Heart left ventricle (tissue), 16 donors: ENCODE data around the gene DPYSL4. TPM values are rescaled to one million over a fixed set of nuclear protein-coding genes. Genes with fewer than 3 reads are reported as not detected.

Source experiments
- ATAC-seq, 4 donors: fragments of 200-7000 bp; cut with Tn5 transposase; one replicate each; pipeline ENCODE4 v1.9.1; 2020 to 2022; ENCODE audit warnings: moderate library complexity in 4 of 4, mild to moderate bottlenecking in 3 of 4, moderate number of reproducible peaks in 1 of 4
- DNase-seq, 5 donors: peaks; one replicate each; pipeline ENCODE4 v3.0.0-alpha.2; 2020
- H3K27ac ChIP-seq, 12 donors: fragments of 200-600 bp; sonication (generic) in 4 of 12; one replicate each; pipeline versions ENCODE4 v1.5.0 to v1.8.0; 2016 to 2022; ENCODE audit warnings: mild to moderate bottlenecking in 2 of 12
- H3K27me3 ChIP-seq, 9 donors: fragments of 200-600 bp; sonication (generic) in 2 of 9; one replicate each; pipeline versions ENCODE4 v1.5.1 to v1.8.0; 2016 to 2022; ENCODE audit warnings: mild to moderate bottlenecking in 3 of 9
- H3K36me3 ChIP-seq, 9 donors: fragments of 200-600 bp; sonication (generic) in 2 of 9; one replicate each; pipeline versions ENCODE4 v1.5.0 to v1.8.0; 2018 to 2022; ENCODE audit warnings: mild to moderate bottlenecking in 2 of 9
- H3K4me1 ChIP-seq, 12 donors: fragments of 200-600 bp; sonication (generic) in 4 of 12; one replicate each; pipeline versions ENCODE4 v1.5.0 to v1.8.0; 2016 to 2022; ENCODE audit warnings: mild to moderate bottlenecking in 3 of 12
- H3K4me3 ChIP-seq, 12 donors: fragments of 200-600 bp; sonication (generic) in 4 of 12; one replicate each; pipeline versions ENCODE4 v1.5.0 to v1.8.0; 2017 to 2022; ENCODE audit warnings: mild to moderate bottlenecking in 9 of 12, moderate library complexity in 4 of 12
- H3K9me3 ChIP-seq, 12 donors: fragments of 200-600 bp; sonication (generic) in 4 of 12; one replicate each; pipeline versions ENCODE4 v1.5.0 to v1.8.0; 2016 to 2022; ENCODE audit warnings: mild to moderate bottlenecking in 1 of 12
- POLR2A ChIP-seq, 2 donors: fragments of 450-650 bp; IDR thresholded peaks; one replicate each; pipeline ENCODE4 v1.6.1; 2017; ENCODE audit warnings: antibody characterized with exemption in 2 of 2, mild to moderate bottlenecking in 2 of 2, moderate library complexity in 2 of 2
- WGBS, 4 donors: extraction: QIAGEN DNeasy Blood & Tissue Kit in 2 of 4; methylation state at CpG; one replicate each; pipeline versions ENCODE4 v1.1.5 to v1.1.7; 2013 to 2018; 5-methylcytosine and 5-hydroxymethylcytosine counted together
- intact Hi-C, 10 donors: fragments of 100-400 bp; cut with DNase I; formaldehyde crosslinking; loops; one replicate each; pipeline versions ENCODE4 v1.11.1 to v1.14.2; 2022
- polyA plus RNA-seq, 2 donors: library from polyadenylated mRNA; stranded (reverse); fragments of 200-250 nt; gene quantifications; one replicate each; pipeline ENCODE4 v1.2.3, GENCODE V29; 2013
- total RNA-seq, 9 donors: library from RNA; depleted of rRNA in 2 of 9; stranded (reverse); fragments of >200 nt in 2 of 9; fragmentation: NEBNext Ultra II Directional in 3 of 9; extraction: Animal tissue kit (Norgen Biotek cat#: 25700) in 3 of 9; gene quantifications; one replicate each; pipeline versions ENCODE4 v1.1.0 to v1.2.4, GENCODE V29; 2016 to 2023
- TF ChIP-seq, protein P1 (sequence below), 12 donors: fragments of 200-600 bp; sonication (generic) in 4 of 12; IDR thresholded peaks; one replicate each; pipeline versions ENCODE4 v1.5.0 to v1.8.0; 2018 to 2022; ENCODE audit warnings: antibody characterized with exemption in 12 of 12, mild to moderate bottlenecking in 5 of 12
- donor health status: ischemic (EF 13 %, LVEDD 7.1; RV severe dilation, severe dysfunction).
- donor health status: healthy with polysubstance abuse.
- donor health status: DM: no; HTN: yes; CAD: no.
- donor health status: DM: no; HTN: no; CAD: no.
- donor health status: ischemic (EF 25% LVEDD 6.9; RV normal size, moderate dysfunction).
- donor health status: ischemic (EF 25% LVEDD 5.7; RV mildly dilated, moderate dysfunction).
- donor health status: healthy.
- donor health status: DM: yes; HTN: yes; CAD: no.
- donor health status: ischemic (EF 35%, LVEDD 5.7; RV mildly dilated, moderate dysfunction).
- donor health status: nonischemic (EF 11% LVEDD 7.7; RV severe dilation, severe dysfunction).
- donor health status: DM: yes; HTN: yes; CAD: no.
- donor health status: PGD.
- donor health status: ischemic (EF 29% LVEDD 5.4; RV normal size, mild dysfunction).
- donor health status: nonischemic (EF 23%, LVEDD 6.1; RV moderate dilation, normal function).

DPYSL4 gene
- total and polyA plus RNA-seq, 11 donors, result 4.0 to 127 (median 33.1) TPM

DNA sequence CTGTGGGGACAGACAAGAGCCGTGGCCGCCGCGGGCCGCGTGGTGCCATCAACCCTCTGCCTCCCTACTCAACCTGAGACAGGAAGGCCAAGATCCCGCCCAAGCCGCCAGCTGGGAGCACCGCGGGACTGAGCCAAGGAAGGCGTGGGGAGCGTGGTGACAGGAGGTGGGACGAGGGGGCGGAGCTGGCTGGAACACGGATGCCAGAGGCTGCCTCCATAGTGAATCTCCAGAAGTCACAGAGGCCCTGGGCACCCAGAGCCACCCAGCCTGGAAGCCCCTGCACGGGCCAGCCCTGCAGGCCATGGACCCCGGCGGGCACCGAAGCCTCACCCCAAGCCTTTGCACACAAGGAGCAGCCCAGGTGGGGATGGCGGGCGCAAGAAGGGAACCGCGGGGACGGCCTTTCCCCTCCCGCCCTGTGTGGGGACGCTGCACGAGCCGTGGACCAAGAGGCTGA is 18.1 kb upstream of the DPYSL4 start:
- intact Hi-C loops, result no loop called here
- 66 to 88% (median 72%) methylated on average over 17 to 28 of the region's 28 CpGs for WGBS, 4 donors
- Histone ChIP-seq H3K9me3 (no peaks in the 10 kb centered on the region), H3K27me3 (no peaks in the 10 kb centered on the region), H3K36me3 (peaks cover 0 to 15% (median 0%) of the 10 kb centered on the region in 9 donors), H3K4me1 (peaks cover 0 to 9% (median 1%) of the 10 kb centered on the region in 12 donors), H3K4me3 (no peak overlapping the region), H3K27ac (no peak overlapping the region)
- TF ChIP-seq POLR2A (IDR thresholded peaks at IDR 0.05), result no peak
- TF ChIP-seq, protein P1, sequence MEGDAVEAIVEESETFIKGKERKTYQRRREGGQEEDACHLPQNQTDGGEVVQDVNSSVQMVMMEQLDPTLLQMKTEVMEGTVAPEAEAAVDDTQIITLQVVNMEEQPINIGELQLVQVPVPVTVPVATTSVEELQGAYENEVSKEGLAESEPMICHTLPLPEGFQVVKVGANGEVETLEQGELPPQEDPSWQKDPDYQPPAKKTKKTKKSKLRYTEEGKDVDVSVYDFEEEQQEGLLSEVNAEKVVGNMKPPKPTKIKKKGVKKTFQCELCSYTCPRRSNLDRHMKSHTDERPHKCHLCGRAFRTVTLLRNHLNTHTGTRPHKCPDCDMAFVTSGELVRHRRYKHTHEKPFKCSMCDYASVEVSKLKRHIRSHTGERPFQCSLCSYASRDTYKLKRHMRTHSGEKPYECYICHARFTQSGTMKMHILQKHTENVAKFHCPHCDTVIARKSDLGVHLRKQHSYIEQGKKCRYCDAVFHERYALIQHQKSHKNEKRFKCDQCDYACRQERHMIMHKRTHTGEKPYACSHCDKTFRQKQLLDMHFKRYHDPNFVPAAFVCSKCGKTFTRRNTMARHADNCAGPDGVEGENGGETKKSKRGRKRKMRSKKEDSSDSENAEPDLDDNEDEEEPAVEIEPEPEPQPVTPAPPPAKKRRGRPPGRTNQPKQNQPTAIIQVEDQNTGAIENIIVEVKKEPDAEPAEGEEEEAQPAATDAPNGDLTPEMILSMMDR (IDR thresholded peaks at IDR 0.05), result no peak
- ATAC-seq (no peak), DNase-seq (peak in 3 of 5 donors; percentile 17 to 53 (median 23))

DNA sequence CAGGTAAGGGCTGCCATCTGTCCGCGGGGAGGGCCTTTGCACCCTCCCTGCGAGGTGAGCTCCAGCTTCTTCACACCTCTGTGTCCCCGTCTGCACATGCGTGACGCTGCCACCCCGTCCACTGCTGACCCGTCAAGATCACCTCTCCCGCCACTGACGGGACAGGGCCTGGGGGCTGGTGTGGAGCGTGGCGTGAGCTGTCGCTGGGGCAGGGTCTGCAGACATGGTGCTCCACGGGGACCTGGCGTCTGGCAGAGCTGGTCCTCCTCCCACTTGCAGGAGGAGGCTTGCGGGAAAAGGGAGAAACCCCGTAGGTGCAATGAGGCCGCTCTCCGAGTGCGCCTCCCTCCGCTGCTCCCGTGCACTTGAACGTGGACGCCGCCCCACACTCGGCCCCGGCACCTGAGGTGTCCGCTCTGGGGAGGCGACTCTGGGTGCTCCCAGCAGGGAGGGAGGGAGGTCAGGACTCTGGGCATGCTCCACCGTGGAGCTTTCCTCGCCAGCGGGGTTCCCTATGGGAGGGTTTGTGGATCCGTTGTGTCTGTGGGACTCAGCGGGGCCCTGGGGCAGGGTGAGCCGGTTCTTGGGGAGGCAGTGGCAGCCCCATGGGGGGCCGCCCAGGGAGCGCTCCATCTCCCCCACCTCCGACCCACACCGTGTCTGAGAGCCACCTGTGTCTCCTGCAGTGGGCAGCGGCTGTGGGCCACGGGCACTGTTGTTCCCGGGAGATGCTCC is 17.6 kb upstream of the DPYSL4 start:
- peak in 3 of 5 donors; percentile 17 to 57 (median 20) for DNase-seq
- intact Hi-C loops, result no loop called here
- Histone ChIP-seq H3K4me1 (peaks cover 0 to 4% (median 0%) of the 10 kb centered on the region in 12 donors), H3K9me3 (no peaks in the 10 kb centered on the region), H3K4me3 (no peak overlapping the region), H3K36me3 (peaks cover 0 to 15% (median 0%) of the 10 kb centered on the region in 9 donors), H3K27ac (no peak overlapping the region), H3K27me3 (no peaks in the 10 kb centered on the region)
- WGBS, 4 donors, result 89 to 93% (median 91%) methylated on average over 28 to 42 of the region's 42 CpGs
- no peak for ATAC-seq
- TF ChIP-seq, protein P1 (IDR thresholded peaks at IDR 0.05), result no peak
- no peak for TF ChIP-seq POLR2A (IDR thresholded peaks at IDR 0.05)

DNA sequence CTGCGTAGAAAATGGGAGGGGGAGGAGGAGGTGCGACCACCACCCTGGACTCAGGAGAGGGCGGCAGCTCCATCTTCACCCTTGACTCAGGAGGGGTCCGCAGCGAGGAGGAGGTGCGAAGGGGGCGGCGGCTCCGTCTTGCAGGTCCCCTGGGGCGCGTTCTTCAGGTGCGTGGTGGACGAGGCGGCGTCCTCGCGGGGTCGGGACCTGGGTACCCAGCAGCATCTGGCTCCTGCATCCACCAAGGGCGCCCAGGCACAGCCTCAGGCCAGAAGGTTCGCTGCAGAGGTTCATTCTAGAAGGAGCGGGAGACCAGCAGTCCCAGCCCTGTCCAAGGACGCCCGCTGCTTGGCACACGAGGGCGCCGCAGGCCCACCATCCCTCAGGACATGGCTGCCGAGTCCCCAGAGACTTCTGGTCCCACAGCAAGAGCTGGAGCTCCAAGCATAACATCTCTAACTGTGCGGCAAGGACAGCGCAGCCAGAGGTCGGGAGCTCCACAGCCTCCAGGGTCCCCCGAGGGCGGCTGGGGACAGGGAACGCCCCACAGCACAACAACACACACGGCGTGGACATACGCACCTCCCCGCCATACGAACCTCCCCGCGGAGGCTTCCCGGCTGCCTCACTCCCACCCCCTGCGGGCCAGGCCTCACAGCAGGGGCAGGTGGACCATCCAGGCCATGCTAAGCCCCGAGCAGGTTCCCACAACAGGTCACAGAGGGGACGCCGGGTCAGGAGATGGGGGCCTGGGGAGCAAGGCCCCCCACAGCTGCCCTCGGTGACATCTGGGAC is 16.8 kb upstream of the DPYSL4 start:
- no peak overlapping the region for H3K27ac ChIP-seq
- no peaks in the 10 kb centered on the region for H3K27me3 ChIP-seq
- ATAC-seq, result no peak
- peaks cover 0 to under 1% (median 0%) of the 10 kb centered on the region in 12 donors for H3K4me1 ChIP-seq
- no peak overlapping the region for H3K4me3 ChIP-seq
- WGBS, 4 donors, result 86 to 90% (median 89%) methylated on average over 26 to 46 of the region's 46 CpGs
- H3K36me3 ChIP-seq, result peaks cover 0 to 15% (median 0%) of the 10 kb centered on the region in 9 donors
- TF ChIP-seq, protein P1 (IDR thresholded peaks at IDR 0.05), result no peak
- no peak for TF ChIP-seq POLR2A (IDR thresholded peaks at IDR 0.05)
- H3K9me3 ChIP-seq, result no peaks in the 10 kb centered on the region
- DNase-seq, result peak in 3 of 5 donors; percentile 18 to 55 (median 20)
- intact Hi-C loops, result no loop called here
